Activated naive CD4-positive, alpha-beta T cell treated with anti-CD3 and anti-CD28 coated beads, Interleukin-2, amount 10 ng/mL, durations not matched to agents 7 days and 5 days (primary cell): ENCODE data around the gene VPS13D.
A peak's percentile ranks its signal among the peaks of the same experiment; 100 is the strongest.

Source experiments
- CTCF ChIA-PET: fragments of 350-600 bp; sonication (Branson Sonifier 250); formaldehyde crosslinking; loops from one replicate; lab custom pipeline; 2021; ENCODE audit warnings: antibody characterized with exemption; lab: Charles Lee
- DNase-seq: peaks from one replicate; pipeline ENCODE4 v3.0.0-alpha.2; 2020
- H3K27ac Mint-ChIP-seq: one replicate; pipeline ENCODE4 v1.8.0; 2021; ENCODE audit warnings: mild to moderate bottlenecking, moderate library complexity, mixed read lengths
- H3K27me3 Mint-ChIP-seq: one replicate; pipeline ENCODE4 v1.8.0; 2021; ENCODE audit warnings: mild to moderate bottlenecking, mixed read lengths
- H3K36me3 Mint-ChIP-seq: one replicate; pipeline ENCODE4 v1.8.0; 2021; ENCODE audit warnings: mixed read lengths
- H3K4me1 Mint-ChIP-seq: one replicate; pipeline ENCODE4 v1.8.0; 2021; ENCODE audit warnings: mixed read lengths
- H3K4me3 Mint-ChIP-seq: one replicate; pipeline ENCODE4 v1.8.0; 2021; ENCODE audit warnings: mild to moderate bottlenecking, moderate library complexity, mixed read lengths
- H3K9me3 Mint-ChIP-seq: one replicate; pipeline ENCODE4 v1.8.0; 2021; ENCODE audit warnings: mixed read lengths

The VPS13D gene

GRCh38 chr1:12539705-12540579 lies 310.1 kb downstream of the VPS13D start:
- H3K4me1 Mint-ChIP-seq: peaks cover 15% of the 10 kb centered on the region
- H3K27ac Mint-ChIP-seq: no peak overlapping the region
- peaks cover 29% of the 10 kb centered on the region for H3K36me3 Mint-ChIP-seq
- CTCF ChIA-PET: interaction anchor here (0.9 kb wide), 1 partner anchor 239 kb away, joined by 3 read pairs; no protein-coding TSS in a partner anchor
- peaks cover 20% of the 10 kb centered on the region for H3K9me3 Mint-ChIP-seq
- DNase-seq: peak; percentile 16
- H3K4me3 Mint-ChIP-seq: no peak overlapping the region
- peaks cover 11% of the 10 kb centered on the region for H3K27me3 Mint-ChIP-seq

GRCh38 chr1:12540580-12541273 lies 310.9 kb downstream of the VPS13D start:
- H3K27ac Mint-ChIP-seq: no peak overlapping the region
- no peak overlapping the region for H3K4me3 Mint-ChIP-seq
- peak; percentile 6 for DNase-seq
- peaks cover 22% of the 10 kb centered on the region for H3K36me3 Mint-ChIP-seq
- H3K9me3 Mint-ChIP-seq: peaks cover 15% of the 10 kb centered on the region
- peaks cover 13% of the 10 kb centered on the region for H3K27me3 Mint-ChIP-seq
- CTCF ChIA-PET: interaction anchor here (0.9 kb wide), 1 partner anchor 240 kb away, joined by 3 read pairs; no protein-coding TSS in a partner anchor
- H3K4me1 Mint-ChIP-seq: peaks cover 15% of the 10 kb centered on the region

GRCh38 chr1:12541274-12542137 lies 311.7 kb downstream of the VPS13D start:
- peak; percentile 13 for DNase-seq

GRCh38 chr1:12542138-12542465 lies 312.3 kb downstream of the VPS13D start:
- Mint-ChIP-seq H3K4me3 (no peak overlapping the region), H3K9me3 (peaks cover 6% of the 10 kb centered on the region), H3K4me1 (peaks cover 6% of the 10 kb centered on the region), H3K36me3 (peaks cover 12% of the 10 kb centered on the region), H3K27me3 (peaks cover 15% of the 10 kb centered on the region), H3K27ac (no peak overlapping the region)
- CTCF ChIA-PET: interaction anchor here (0.6 kb wide), 1 partner anchor 113 kb away, joined by 3 read pairs; no protein-coding TSS in a partner anchor
- DNase-seq: peak; percentile 14

More at GRCh38 chr1:12541274-12542137, 311.7 kb downstream of the VPS13D start:
- peaks cover 9% of the 10 kb centered on the region for H3K4me1 Mint-ChIP-seq
- H3K36me3 Mint-ChIP-seq: peaks cover 16% of the 10 kb centered on the region
- H3K27ac Mint-ChIP-seq: no peak overlapping the region
- no peak overlapping the region for H3K4me3 Mint-ChIP-seq
- peaks cover 9% of the 10 kb centered on the region for H3K9me3 Mint-ChIP-seq
- peaks cover 13% of the 10 kb centered on the region for H3K27me3 Mint-ChIP-seq
- CTCF ChIA-PET: interaction anchor here (0.6 to 0.9 kb wide), 2 partner anchors 113 to 241 kb away, joined by 3 read pairs; no protein-coding TSS in a partner anchor

- Mint-ChIP-seq H3K36me3 (peaks cover 4% of the 10 kb centered on the region), H3K27ac (no peak overlapping the region), H3K27me3 (peaks cover 23% of the 10 kb centered on the region), H3K4me1 (no peaks in the 10 kb centered on the region), H3K4me3 (no peak overlapping the region), H3K9me3 (no peaks in the 10 kb centered on the region)
- CTCF ChIA-PET: no interaction called here
- no peak for DNase-seq
These were observed 313.1 kb downstream of the VPS13D start for GRCh38 chr1:12542616-12543592.

- H3K4me3 Mint-ChIP-seq: no peak overlapping the region
- no peak overlapping the region for H3K27ac Mint-ChIP-seq
- H3K4me1 Mint-ChIP-seq: no peaks in the 10 kb centered on the region
- CTCF ChIA-PET: no interaction called here
- DNase-seq: no peak
- no peaks in the 10 kb centered on the region for H3K36me3 Mint-ChIP-seq
- H3K9me3 Mint-ChIP-seq: no peaks in the 10 kb centered on the region
- peaks cover 24% of the 10 kb centered on the region for H3K27me3 Mint-ChIP-seq
These were observed 313.9 kb downstream of the VPS13D start for GRCh38 chr1:12543740-12544154.

GRCh38 chr1:12544357-12544756 lies 314.5 kb downstream of the VPS13D start:
- no peak for DNase-seq

GRCh38 chr1:12544992-12545391 lies 315.2 kb downstream of the VPS13D start:
- no peak overlapping the region for H3K27ac Mint-ChIP-seq
- H3K9me3 Mint-ChIP-seq: no peaks in the 10 kb centered on the region
- H3K36me3 Mint-ChIP-seq: no peaks in the 10 kb centered on the region

More at GRCh38 chr1:12544357-12544756, 314.5 kb downstream of the VPS13D start:
- H3K36me3 Mint-ChIP-seq: no peaks in the 10 kb centered on the region
- H3K4me3 Mint-ChIP-seq: no peak overlapping the region
- H3K27me3 Mint-ChIP-seq: peaks cover 24% of the 10 kb centered on the region
- CTCF ChIA-PET: no interaction called here
- no peaks in the 10 kb centered on the region for H3K4me1 Mint-ChIP-seq
- no peaks in the 10 kb centered on the region for H3K9me3 Mint-ChIP-seq
- no peak overlapping the region for H3K27ac Mint-ChIP-seq

GRCh38 chr1:12546771-12547585 lies 317.1 kb downstream of the VPS13D start:
- Mint-ChIP-seq H3K4me3 (no peak overlapping the region), H3K27ac (no peak overlapping the region), H3K27me3 (peaks cover 30% of the 10 kb centered on the region), H3K9me3 (no peaks in the 10 kb centered on the region), H3K36me3 (no peaks in the 10 kb centered on the region), H3K4me1 (peaks cover 2% of the 10 kb centered on the region)
- peak; percentile 1 for DNase-seq
- CTCF ChIA-PET: no interaction called here

More at GRCh38 chr1:12544992-12545391, 315.2 kb downstream of the VPS13D start:
- Mint-ChIP-seq H3K27me3 (peaks cover 28% of the 10 kb centered on the region), H3K4me3 (no peak overlapping the region), H3K4me1 (no peaks in the 10 kb centered on the region)
- CTCF ChIA-PET: no interaction called here
- DNase-seq: peak; percentile 8

- Mint-ChIP-seq H3K36me3 (no peaks in the 10 kb centered on the region), H3K4me3 (no peak overlapping the region), H3K4me1 (peaks cover 2% of the 10 kb centered on the region), H3K9me3 (no peaks in the 10 kb centered on the region), H3K27me3 (peaks cover 32% of the 10 kb centered on the region), H3K27ac (no peak overlapping the region)
- CTCF ChIA-PET: no interaction called here
- peak; percentile 2 for DNase-seq
These were observed 317.9 kb downstream of the VPS13D start for GRCh38 chr1:12547586-12548225.

GRCh38 chr1:12548279-12548972 lies 318.6 kb downstream of the VPS13D start:
- Mint-ChIP-seq H3K27ac (no peak overlapping the region), H3K4me3 (no peak overlapping the region), H3K36me3 (no peaks in the 10 kb centered on the region), H3K4me1 (peaks cover 2% of the 10 kb centered on the region), H3K27me3 (peaks cover 27% of the 10 kb centered on the region), H3K9me3 (no peaks in the 10 kb centered on the region)
- peak; percentile 13 for DNase-seq
- CTCF ChIA-PET: no interaction called here
